Measurements from ENCODE around the gene PRR20B.

DNA sequence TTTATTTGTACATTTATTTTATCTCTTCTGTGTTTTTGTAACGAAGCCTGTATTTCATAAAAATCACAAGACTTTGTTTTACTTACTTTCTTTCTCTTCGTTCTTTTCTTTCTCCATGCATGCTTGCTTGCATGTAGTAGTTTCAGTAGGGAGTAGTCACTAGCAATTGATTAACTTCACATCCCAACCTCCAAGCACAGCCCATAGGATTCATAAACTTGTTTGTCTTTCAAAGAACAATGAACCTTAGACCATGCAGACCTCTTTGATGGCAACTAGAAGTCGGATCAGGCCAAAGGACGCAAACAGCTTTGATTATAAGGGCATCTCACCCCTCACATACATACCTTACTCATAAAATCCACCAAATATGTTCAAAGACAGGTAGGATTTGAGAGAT lies 9.7 kb upstream of the PRR20B start:
- TF ChIP-seq, protein P1, sequence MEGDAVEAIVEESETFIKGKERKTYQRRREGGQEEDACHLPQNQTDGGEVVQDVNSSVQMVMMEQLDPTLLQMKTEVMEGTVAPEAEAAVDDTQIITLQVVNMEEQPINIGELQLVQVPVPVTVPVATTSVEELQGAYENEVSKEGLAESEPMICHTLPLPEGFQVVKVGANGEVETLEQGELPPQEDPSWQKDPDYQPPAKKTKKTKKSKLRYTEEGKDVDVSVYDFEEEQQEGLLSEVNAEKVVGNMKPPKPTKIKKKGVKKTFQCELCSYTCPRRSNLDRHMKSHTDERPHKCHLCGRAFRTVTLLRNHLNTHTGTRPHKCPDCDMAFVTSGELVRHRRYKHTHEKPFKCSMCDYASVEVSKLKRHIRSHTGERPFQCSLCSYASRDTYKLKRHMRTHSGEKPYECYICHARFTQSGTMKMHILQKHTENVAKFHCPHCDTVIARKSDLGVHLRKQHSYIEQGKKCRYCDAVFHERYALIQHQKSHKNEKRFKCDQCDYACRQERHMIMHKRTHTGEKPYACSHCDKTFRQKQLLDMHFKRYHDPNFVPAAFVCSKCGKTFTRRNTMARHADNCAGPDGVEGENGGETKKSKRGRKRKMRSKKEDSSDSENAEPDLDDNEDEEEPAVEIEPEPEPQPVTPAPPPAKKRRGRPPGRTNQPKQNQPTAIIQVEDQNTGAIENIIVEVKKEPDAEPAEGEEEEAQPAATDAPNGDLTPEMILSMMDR (IDR thresholded peaks at IDR 0.05): no peak
- TF ChIP-seq, protein P2, sequence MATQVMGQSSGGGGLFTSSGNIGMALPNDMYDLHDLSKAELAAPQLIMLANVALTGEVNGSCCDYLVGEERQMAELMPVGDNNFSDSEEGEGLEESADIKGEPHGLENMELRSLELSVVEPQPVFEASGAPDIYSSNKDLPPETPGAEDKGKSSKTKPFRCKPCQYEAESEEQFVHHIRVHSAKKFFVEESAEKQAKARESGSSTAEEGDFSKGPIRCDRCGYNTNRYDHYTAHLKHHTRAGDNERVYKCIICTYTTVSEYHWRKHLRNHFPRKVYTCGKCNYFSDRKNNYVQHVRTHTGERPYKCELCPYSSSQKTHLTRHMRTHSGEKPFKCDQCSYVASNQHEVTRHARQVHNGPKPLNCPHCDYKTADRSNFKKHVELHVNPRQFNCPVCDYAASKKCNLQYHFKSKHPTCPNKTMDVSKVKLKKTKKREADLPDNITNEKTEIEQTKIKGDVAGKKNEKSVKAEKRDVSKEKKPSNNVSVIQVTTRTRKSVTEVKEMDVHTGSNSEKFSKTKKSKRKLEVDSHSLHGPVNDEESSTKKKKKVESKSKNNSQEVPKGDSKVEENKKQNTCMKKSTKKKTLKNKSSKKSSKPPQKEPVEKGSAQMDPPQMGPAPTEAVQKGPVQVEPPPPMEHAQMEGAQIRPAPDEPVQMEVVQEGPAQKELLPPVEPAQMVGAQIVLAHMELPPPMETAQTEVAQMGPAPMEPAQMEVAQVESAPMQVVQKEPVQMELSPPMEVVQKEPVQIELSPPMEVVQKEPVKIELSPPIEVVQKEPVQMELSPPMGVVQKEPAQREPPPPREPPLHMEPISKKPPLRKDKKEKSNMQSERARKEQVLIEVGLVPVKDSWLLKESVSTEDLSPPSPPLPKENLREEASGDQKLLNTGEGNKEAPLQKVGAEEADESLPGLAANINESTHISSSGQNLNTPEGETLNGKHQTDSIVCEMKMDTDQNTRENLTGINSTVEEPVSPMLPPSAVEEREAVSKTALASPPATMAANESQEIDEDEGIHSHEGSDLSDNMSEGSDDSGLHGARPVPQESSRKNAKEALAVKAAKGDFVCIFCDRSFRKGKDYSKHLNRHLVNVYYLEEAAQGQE (IDR thresholded peaks at IDR 0.05; ENCODE audit: insufficient read depth in 1 of 2, low read depth in 2 of 2, low read length in 1 of 2): no peak
- TF ChIP-seq TCF7L2 (IDR thresholded peaks at IDR 0.05; ENCODE audit: low read depth, low read length): no peak

All from Panc1 (cell line).